Fibroblast of skin of left quadriceps (primary cell): Measurements from ENCODE around the gene CDKL2.
"Not testable (repeated sequence)": the region's sequence is repeated elsewhere in the genome, so short reads cannot be mapped to it uniquely, and the experiment has no call there.

ENCODE experiments used
- DNase-seq, 2 experiments: peaks; one replicate each; pipeline ENCODE4 v3.0.0-alpha.2; 2013; ENCODE audit warnings: low read depth in 2 of 2

The CDKL2 gene

GRCh38 chr4:75555294-75556164, 74.8 kb downstream of the CDKL2 start, which contains the start of gene ODAPH:
Gene ODAPH (plus strand): TSS chr4:75556066. CDS start chr4:75556083, 17 bp downstream.
- peak in 1 of 2 experiments; percentile 16 for DNase-seq

GRCh38 chr4:75552452-75552851, 77.9 kb downstream of the CDKL2 start:
- no peak for DNase-seq

DNA sequence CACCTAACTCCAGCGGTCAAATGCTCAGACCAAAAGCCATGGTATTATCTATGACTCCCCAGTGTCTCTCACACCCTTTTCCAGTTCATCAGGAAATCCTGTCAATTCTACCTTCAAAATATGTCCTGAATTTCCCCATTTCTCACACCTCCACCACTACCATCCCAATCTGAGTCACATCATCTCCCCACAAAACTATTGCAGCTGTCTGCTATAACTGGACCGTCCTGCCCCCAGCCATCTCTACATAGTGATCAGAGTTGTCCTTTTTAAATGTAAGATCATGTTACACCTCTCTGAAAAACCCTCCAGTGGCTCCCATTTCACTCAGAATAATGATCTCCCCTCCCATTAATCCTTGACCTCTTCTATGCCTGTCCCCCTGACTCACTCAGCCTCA, 81.3 kb downstream of the CDKL2 start:
- no peak for DNase-seq

- DNase-seq, result no peak
Observed at GRCh38 chr4:75547647-75548387, 82.5 kb downstream of the CDKL2 start.

DNA sequence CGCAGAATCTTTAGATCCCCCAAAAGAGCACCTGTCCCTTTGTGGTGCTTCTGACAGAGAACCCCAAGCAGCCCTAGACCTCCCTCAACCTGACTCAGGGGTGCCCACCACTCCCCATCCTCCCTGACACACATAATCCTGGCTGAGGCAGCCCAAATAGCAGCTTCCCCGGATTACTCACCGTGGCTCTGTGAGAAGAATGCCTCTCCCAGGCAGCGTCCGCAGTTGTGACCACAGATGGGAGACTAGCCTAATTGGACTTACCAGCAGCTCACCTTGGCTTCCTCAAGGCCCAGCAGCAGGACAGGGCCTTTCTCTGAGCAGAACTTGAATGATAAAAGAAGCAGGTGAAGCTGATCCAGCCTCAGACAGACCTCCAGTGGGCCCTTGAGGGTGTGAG, 84.8 kb downstream of the CDKL2 start:
- peak in 1 of 2 experiments; percentile 11 for DNase-seq

- DNase-seq, result no peak
Observed at GRCh38 chr4:75544870-75545269, 85.5 kb downstream of the CDKL2 start.

DNA sequence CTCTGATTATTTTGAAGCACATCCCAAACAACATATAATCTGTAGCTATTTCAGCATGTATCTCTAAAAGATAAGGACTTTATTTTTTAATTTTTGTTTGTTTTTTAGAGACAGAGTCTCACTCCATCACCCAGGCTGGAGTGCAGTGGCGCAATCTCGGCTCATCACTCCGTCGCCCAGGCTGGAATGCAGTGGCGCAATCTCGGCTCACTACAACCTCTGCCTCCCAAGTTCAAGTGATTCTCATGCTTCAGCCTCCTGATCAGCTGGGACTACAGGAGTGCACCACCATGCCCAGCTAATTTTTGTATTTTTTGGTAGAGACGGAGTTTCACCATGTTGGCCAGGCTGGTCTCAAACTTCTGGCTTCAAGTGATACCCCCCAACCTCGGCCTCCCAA, 86.1 kb downstream of the CDKL2 start:
- DNase-seq, result not testable (repeated sequence)

GRCh38 chr4:75542824-75543223, 87.5 kb downstream of the CDKL2 start:
- DNase-seq, result peak in 1 of 2 experiments; percentile 35

DNA sequence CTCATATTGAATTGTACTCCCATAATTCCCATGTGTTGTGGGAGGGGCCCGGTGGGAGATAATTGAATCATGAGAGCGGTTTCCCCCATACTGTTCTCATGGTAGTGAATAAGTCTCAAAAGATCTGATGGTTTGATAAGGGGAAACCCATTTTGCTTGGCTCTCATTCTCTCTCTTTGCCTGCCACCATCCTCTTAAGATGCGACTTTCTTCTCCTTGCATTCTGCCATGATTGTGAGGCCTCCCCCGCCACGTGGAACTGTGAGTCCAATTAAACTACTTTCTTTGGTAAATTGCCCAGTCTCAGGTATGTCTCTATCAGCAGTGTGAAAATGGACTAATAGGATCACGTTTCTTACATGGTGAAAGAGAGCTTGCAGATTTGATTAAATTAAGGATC, 93.0 kb downstream of the CDKL2 start:
- not testable (repeated sequence) for DNase-seq

- not testable (repeated sequence) for DNase-seq
Observed at GRCh38 chr4:75533926-75534325, 96.4 kb downstream of the CDKL2 start.

GRCh38 chr4:75533339-75533887, 96.9 kb downstream of the CDKL2 start:
- not testable (repeated sequence) for DNase-seq

- not testable (repeated sequence) for DNase-seq
Observed at GRCh38 chr4:75531536-75532143, 98.7 kb downstream of the CDKL2 start.

GRCh38 chr4:75530556-75531322, 99.6 kb downstream of the CDKL2 start:
- no peak for DNase-seq
